Cardiac fibroblast (primary cell): ENCODE measurements around the gene HS2ST1.

Source experiments
- DNase-seq, 2 donors: peaks; one replicate each; pipeline versions ENCODE4 v3.0.0 to v3.0.0-alpha.2; 2010; ENCODE audit warnings: low read depth in 2 of 2
- H3K4me3 ChIP-seq, 2 donors: replicated peaks in 1 of 2; 1 replicate in 1 of 2; 2 replicates in 1 of 2; pipeline ENCODE4 v1.5.1; 2011; ENCODE audit warnings: low read depth in 2 of 2, low read length in 2 of 2, mild to moderate bottlenecking in 2 of 2, moderate library complexity in 1 of 2
- TF ChIP-seq, protein P1 (sequence below): IDR thresholded peaks from one replicate; pipeline ENCODE4 v1.5.1; 2011; ENCODE audit warnings: low read depth, mild to moderate bottlenecking, low read length, inconsistent platforms

The HS2ST1 gene

GRCh38 chr1:87156124-87156523 lies 241.7 kb downstream of the HS2ST1 start:
- DNase-seq: no peak
- TF ChIP-seq, protein P1, sequence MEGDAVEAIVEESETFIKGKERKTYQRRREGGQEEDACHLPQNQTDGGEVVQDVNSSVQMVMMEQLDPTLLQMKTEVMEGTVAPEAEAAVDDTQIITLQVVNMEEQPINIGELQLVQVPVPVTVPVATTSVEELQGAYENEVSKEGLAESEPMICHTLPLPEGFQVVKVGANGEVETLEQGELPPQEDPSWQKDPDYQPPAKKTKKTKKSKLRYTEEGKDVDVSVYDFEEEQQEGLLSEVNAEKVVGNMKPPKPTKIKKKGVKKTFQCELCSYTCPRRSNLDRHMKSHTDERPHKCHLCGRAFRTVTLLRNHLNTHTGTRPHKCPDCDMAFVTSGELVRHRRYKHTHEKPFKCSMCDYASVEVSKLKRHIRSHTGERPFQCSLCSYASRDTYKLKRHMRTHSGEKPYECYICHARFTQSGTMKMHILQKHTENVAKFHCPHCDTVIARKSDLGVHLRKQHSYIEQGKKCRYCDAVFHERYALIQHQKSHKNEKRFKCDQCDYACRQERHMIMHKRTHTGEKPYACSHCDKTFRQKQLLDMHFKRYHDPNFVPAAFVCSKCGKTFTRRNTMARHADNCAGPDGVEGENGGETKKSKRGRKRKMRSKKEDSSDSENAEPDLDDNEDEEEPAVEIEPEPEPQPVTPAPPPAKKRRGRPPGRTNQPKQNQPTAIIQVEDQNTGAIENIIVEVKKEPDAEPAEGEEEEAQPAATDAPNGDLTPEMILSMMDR: no peak
- H3K4me3 ChIP-seq: no peak overlapping the region

- H3K4me3 ChIP-seq: no peak overlapping the region
- no peak for DNase-seq
- TF ChIP-seq, protein P1: no peak
Observed at GRCh38 chr1:87159378-87159915, 245.0 kb downstream of the HS2ST1 start.
